Panc1 (cell line): ENCODE measurements around the gene ARFRP1. TPM values are rescaled to one million over a fixed set of nuclear protein-coding genes. Genes with fewer than 3 reads are reported as not detected.

Source experiments
- ATAC-seq: fragments of 200-7000 bp; cut with Tn5 transposase; 2 replicates; pipeline ENCODE4 v1.9.1; 2020; ENCODE audit warnings: mild to moderate bottlenecking, moderate library complexity
- BruUV-seq: library from RNA; stranded (reverse); fragments of 400-500 nt; replicated peaks from 2 replicates; lab custom pipeline; 2021; lab: Mats Ljungman, UMichigan
- CTCF ChIA-PET: fragments of 300-600 bp; sonication (Branson Sonifier 250); formaldehyde crosslinking; loops from one replicate; lab custom pipeline; 2022; ENCODE audit warnings: antibody characterized with exemption; lab: Charles Lee
- POLR2A ChIA-PET: fragments of 300-600 bp; sonication (Branson Sonifier 250); formaldehyde crosslinking; loops from one replicate; lab custom pipeline; 2022; ENCODE audit warnings: antibody characterized with exemption; lab: Charles Lee
- DNase-seq: peaks from one replicate; pipeline ENCODE4 v3.0.0-alpha.2; 2010; ENCODE audit warnings: low read depth, low spot score
- H3K27ac ChIP-seq: 2 replicates; pipeline ENCODE4 v1.5.1; 2011; ENCODE audit warnings: mild to moderate bottlenecking, low read length, inconsistent platforms
- H3K27me3 ChIP-seq: fragments of 200-500 bp; sonication (Bioruptor generic); 2 replicates; pipeline ENCODE4 v1.6.0; 2014; ENCODE audit warnings: low read length, inconsistent platforms; ENCODE audit not compliant: control insufficient read depth, insufficient read depth
- H3K36me3 ChIP-seq: fragments of 200-500 bp; sonication (Bioruptor generic); 2 replicates; pipeline ENCODE4 v1.5.1; 2014; ENCODE audit warnings: inconsistent platforms, mild to moderate bottlenecking, low read length, moderate library complexity; ENCODE audit not compliant: control insufficient read depth, insufficient read depth
- H3K4me1 ChIP-seq: 2 replicates; pipeline ENCODE4 v1.5.1; 2011; ENCODE audit warnings: inconsistent platforms, mild to moderate bottlenecking, low read length, moderate library complexity; ENCODE audit not compliant: control insufficient read depth, insufficient read depth
- H3K4me3 ChIP-seq, 2 experiments: 2 replicates each; pipeline ENCODE4 v1.5.1; 2011 to 2012; ENCODE audit warnings: low read depth in 2 of 2, low read length in 2 of 2, mild to moderate bottlenecking in 2 of 2, inconsistent platforms in 1 of 2, moderate library complexity in 1 of 2
- H3K9me3 ChIP-seq: fragments of 200-500 bp; sonication (Bioruptor generic); 2 replicates; pipeline ENCODE4 v1.5.1; 2014; ENCODE audit warnings: low read depth, mild to moderate bottlenecking, inconsistent platforms, low read length, moderate library complexity; ENCODE audit not compliant: control insufficient read depth, insufficient read depth
- CTCF ChIP-seq: fragments of 450-650 bp; IDR thresholded peaks from 2 replicates; pipeline ENCODE4 v1.5.1; 2017; ENCODE audit warnings: mild to moderate bottlenecking
- POLR2AphosphoS5 ChIP-seq: IDR thresholded peaks from 2 replicates; pipeline ENCODE4 v1.6.1; 2012; ENCODE audit warnings: mild to moderate bottlenecking, low read depth, low read length, moderate library complexity
- SIN3A ChIP-seq: IDR thresholded peaks from 2 replicates; pipeline ENCODE4 v1.6.1; 2012; ENCODE audit warnings: low read depth, mild to moderate bottlenecking, low read length, moderate library complexity, borderline replicate concordance; ENCODE audit not compliant: insufficient read depth
- TCF7L2 ChIP-seq: IDR thresholded peaks from 2 replicates; pipeline ENCODE4 v1.6.1; 2011; ENCODE audit warnings: mild to moderate bottlenecking, low read depth, low read length, inconsistent platforms
- in situ Hi-C: cut with HindIII; loops from 2 replicates; pipeline ENCODE4 v1.10.0; 2016; ENCODE audit warnings: low sequenced_read_pairs, low pct_unique_long_range_greater_than_20kb
- intact Hi-C: fragments of 100-400 bp; cut with micrococcal nuclease; formaldehyde crosslinking; loops from one replicate; pipeline ENCODE4 v1.10.0; 2022; ENCODE audit not compliant: unreplicated experiment
- total RNA-seq: library from RNA; stranded (reverse); gene quantifications from one replicate; pipeline ENCODE4 v1.2.1, GENCODE V29; 2021; ENCODE audit not compliant: unreplicated experiment
- TF ChIP-seq, protein P1 (sequence below), 2 experiments: IDR thresholded peaks; 2 replicates each; pipeline ENCODE4 v1.6.1; 2011 to 2012; ENCODE audit warnings: low read depth in 2 of 2, control low read depth in 1 of 2, low read length in 1 of 2, mild to moderate bottlenecking in 1 of 2, moderate library complexity in 1 of 2; ENCODE audit not compliant: insufficient read depth in 1 of 2

The ARFRP1 gene
- total RNA-seq, 1 experiment from 2014 or later: 57.9 TPM

- H3K9me3 ChIP-seq: no peaks in the 10 kb centered on the region
- ATAC-seq: no peak
- intact Hi-C loops: no loop called here
- in situ Hi-C loops: no loop called here
- POLR2A ChIA-PET: no interaction called here
- BruUV-seq: TSS peak; percentile 61
- TF ChIP-seq POLR2AphosphoS5: no peak
- TF ChIP-seq CTCF: no peak
- no peak for TF ChIP-seq SIN3A
- TF ChIP-seq TCF7L2: no peak
- TF ChIP-seq, protein P1, sequence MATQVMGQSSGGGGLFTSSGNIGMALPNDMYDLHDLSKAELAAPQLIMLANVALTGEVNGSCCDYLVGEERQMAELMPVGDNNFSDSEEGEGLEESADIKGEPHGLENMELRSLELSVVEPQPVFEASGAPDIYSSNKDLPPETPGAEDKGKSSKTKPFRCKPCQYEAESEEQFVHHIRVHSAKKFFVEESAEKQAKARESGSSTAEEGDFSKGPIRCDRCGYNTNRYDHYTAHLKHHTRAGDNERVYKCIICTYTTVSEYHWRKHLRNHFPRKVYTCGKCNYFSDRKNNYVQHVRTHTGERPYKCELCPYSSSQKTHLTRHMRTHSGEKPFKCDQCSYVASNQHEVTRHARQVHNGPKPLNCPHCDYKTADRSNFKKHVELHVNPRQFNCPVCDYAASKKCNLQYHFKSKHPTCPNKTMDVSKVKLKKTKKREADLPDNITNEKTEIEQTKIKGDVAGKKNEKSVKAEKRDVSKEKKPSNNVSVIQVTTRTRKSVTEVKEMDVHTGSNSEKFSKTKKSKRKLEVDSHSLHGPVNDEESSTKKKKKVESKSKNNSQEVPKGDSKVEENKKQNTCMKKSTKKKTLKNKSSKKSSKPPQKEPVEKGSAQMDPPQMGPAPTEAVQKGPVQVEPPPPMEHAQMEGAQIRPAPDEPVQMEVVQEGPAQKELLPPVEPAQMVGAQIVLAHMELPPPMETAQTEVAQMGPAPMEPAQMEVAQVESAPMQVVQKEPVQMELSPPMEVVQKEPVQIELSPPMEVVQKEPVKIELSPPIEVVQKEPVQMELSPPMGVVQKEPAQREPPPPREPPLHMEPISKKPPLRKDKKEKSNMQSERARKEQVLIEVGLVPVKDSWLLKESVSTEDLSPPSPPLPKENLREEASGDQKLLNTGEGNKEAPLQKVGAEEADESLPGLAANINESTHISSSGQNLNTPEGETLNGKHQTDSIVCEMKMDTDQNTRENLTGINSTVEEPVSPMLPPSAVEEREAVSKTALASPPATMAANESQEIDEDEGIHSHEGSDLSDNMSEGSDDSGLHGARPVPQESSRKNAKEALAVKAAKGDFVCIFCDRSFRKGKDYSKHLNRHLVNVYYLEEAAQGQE (IDR thresholded peaks at IDR 0.05; ENCODE audit: insufficient read depth in 1 of 2, low read depth in 2 of 2, low read length in 1 of 2): no peak
- peaks cover 5% of the 10 kb centered on the region; the same call in 1 of the 2 replicates for H3K36me3 ChIP-seq
- DNase-seq: no peak
- peaks cover 4% of the 10 kb centered on the region; the same call in 1 of the 2 replicates for H3K4me1 ChIP-seq
- no peak overlapping the region for H3K27ac ChIP-seq
- H3K4me3 ChIP-seq: no peak overlapping the region
- H3K27me3 ChIP-seq: no peaks in the 10 kb centered on the region
- CTCF ChIA-PET: no interaction called here
Observed at GRCh38 chr20:63712191-63712590, 4.4 kb upstream of the ARFRP1 start.

DNA sequence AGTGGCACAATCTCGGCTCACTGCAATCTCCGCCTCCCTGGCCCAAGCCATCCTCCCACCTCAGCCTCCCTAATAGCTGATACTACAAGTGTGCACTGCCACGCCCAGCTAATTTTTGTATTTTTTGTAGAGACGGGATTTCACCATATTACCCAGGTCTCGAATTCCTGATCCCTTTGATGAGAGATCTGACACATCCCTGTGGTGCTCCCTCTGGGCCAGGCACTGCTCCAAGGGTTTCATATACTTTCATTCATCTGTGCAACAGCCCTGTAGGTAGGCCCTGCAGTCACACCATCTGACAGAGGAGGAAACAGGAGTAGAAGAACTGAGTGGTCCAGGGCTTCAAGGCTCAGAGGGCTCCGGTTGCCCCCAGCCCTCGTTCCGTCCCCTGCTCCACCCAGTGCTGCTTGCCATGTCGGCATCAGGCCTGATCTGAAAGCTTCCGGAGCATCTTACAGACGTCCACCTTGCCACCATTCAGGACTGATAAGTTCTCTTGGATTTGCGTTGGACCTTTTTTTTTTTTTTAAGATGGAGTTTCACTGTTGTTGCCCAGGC, 3.4 kb upstream of the ARFRP1 start:
- H3K27me3 ChIP-seq: no peaks in the 10 kb centered on the region
- no peak for DNase-seq
- in situ Hi-C loops: no loop called here
- no peak overlapping the region for H3K4me3 ChIP-seq
- intact Hi-C loops: no loop called here
- CTCF ChIA-PET: no interaction called here
- BruUV-seq: no TSS peak
- H3K4me1 ChIP-seq: peaks cover 9% of the 10 kb centered on the region
- H3K36me3 ChIP-seq: peaks cover 8% of the 10 kb centered on the region; the same call in 1 of the 2 replicates
- H3K9me3 ChIP-seq: no peaks in the 10 kb centered on the region
- no peak overlapping the region for H3K27ac ChIP-seq
- TF ChIP-seq, protein P1 (IDR thresholded peaks at IDR 0.05; ENCODE audit: insufficient read depth in 1 of 2, low read depth in 2 of 2, low read length in 1 of 2): no peak
- TF ChIP-seq CTCF: no peak
- TF ChIP-seq TCF7L2: no peak
- no peak for TF ChIP-seq POLR2AphosphoS5
- TF ChIP-seq SIN3A: no peak
- ATAC-seq: no peak
- POLR2A ChIA-PET: interaction anchor here (0.7 kb wide), 1 partner anchor 12 kb away, joined by 3 read pairs; no protein-coding TSS in a partner anchor
